GM19193 (cell line): ENCODE results near the gene HYAL1.

Source experiments
- POLR2A ChIP-seq: IDR thresholded peaks from 4 replicates; pipeline ENCODE4 v1.6.1; 2011; ENCODE audit not compliant: insufficient read depth, insufficient read length; ENCODE audit errors: extremely low read depth

The HYAL1 gene

DNA sequence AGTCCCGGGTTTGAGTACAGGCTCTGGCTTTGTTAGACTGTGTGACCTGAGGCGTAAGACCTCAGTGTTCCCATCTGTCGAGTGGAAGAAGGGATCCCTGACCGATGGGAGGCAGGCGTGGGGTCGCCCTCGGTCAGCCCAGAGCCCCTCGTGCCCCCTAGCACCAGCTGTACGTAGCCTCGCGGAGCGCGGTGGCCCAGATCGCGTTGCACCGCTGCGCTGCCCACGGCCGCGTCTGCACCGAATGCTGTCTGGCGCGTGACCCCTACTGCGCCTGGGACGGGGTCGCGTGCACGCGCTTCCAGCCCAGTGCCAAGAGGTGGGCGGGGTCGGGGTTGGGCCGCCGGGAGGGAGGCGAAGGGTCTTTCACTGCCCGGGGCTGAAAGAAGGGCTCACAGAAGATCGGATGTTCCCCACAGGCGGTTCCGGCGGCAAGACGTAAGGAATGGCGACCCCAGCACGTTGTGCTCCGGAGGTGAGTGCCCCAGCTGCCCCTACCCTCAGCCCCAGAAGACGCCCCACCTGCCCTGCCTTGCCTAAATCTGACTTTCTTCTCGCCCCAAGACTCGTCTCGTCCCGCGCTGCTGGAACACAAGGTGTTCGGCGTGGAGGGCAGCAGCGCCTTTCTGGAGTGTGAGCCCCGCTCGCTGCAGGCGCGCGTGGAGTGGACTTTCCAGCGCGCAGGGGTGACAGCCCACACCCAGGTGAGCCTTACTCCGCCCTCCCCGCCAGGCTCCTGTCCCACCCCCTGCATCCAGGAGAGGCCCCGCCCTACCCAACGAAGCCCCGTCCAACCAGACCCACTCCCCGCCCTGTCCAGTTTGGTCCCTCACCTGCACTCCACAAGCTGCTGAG lies 28.0 kb downstream of the HYAL1 start:
- TF ChIP-seq POLR2A: no peak

DNA sequence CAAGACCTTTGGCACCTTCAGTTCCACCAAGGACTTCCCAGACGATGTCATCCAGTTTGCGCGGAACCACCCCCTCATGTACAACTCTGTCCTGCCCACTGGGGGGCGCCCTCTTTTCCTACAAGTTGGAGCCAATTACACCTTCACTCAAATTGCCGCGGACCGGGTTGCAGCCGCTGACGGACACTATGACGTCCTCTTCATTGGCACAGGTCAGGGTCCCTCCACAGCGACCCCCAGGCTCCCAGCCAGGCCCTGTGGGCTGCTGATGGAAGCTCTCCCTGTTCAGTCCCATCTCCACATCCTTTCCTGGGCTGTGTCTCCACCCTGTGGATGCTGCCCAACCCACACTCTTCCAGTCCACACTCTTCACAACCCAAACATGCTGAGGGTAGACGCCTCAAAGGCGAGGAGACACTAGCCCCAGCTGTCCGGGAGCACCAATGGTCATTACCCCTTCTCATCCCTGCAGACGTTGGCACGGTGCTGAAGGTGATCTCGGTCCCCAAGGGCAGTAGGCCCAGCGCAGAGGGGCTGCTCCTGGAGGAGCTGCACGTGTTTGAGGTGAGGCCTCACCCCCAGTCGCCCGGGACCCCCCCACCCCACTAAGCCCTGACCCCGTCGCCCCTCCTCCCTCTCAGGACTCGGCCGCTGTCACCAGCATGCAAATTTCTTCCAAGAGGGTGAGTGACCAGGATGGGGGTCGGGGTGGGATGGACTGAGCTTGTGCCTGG lies 28.8 kb downstream of the HYAL1 start:
- TF ChIP-seq POLR2A: no peak

DNA sequence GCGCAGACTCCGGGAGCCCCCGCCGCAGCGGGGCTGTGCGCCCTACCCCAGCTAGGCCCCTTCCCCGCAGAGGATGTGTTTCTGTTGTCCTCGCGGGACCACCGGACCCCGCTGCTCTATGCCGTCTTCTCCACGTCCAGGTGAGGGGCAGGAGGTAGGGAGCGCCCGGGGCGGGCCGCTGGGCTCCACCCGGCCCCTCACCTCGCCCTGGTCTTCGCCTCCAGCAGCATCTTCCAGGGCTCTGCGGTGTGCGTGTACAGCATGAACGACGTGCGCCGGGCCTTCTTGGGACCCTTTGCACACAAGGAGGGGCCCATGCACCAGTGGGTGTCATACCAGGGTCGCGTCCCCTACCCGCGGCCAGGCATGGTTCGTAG lies 29.7 kb downstream of the HYAL1 start:
- no peak for TF ChIP-seq POLR2A

GRCh38 chr3:50272911-50273688 lies 30.3 kb downstream of the HYAL1 start:
- no peak for TF ChIP-seq POLR2A

GRCh38 chr3:50271314-50271936 lies 31.9 kb downstream of the HYAL1 start:
- no peak for TF ChIP-seq POLR2A

DNA sequence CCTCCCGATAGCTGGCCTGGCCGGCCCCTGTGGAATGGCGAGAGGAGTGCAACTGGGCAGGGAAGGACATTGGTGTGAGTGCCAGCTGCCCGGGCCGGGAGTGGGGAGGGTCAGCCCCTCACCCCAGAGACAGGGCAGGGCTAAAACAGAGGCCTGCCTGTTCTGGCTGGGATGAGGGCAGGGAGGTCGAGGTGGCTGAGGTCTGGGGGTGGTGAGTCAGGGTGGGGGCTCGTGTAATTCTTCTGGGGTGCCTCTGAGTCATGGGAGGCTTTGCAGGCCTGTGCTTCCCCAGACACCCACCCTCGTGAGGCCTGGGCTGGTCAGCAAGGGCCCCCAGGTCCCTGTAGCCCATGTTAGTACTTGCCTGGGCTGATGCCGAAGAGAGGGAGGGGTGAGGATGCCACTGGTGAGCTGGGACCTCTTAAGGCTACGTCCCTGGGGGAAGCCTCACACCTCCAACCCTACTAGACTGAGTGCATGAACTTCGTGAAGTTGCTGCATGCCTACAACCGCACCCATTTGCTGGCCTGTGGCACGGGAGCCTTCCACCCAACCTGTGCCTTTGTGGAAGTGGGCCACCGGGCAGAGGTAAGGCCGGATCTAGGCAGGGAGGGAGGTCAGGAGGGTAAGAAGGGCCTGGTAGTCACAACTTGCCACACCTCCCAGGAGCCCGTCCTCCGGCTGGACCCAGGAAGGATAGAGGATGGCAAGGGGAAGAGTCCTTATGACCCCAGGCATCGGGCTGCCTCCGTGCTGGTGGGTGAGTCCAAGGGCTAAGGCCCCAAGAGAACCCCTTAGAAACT lies 32.8 kb downstream of the HYAL1 start:
- no peak for TF ChIP-seq POLR2A

DNA sequence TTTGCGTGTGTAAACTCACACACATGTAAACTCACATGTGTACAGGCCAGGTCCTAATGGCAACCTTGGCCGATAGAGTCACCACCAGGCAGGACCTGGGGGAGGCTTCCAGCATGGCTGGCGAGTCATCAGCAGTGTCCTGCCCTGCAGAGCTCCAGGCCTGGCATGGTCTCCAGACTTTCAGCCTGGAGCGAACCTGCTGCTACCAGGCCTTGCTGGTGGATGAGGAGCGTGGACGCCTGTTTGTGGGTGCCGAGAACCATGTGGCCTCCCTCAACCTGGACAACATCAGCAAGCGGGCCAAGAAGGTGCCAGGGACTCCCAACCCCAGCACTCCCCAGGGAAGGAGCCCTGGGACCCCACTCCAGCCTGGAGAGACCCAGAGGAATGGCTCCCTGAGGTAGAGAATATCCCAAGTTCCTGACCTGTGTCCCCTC lies 33.4 kb downstream of the HYAL1 start:
- no peak for TF ChIP-seq POLR2A

- TF ChIP-seq POLR2A: no peak
Observed at GRCh38 chr3:50269460-50269859, 33.9 kb downstream of the HYAL1 start.

- no peak for TF ChIP-seq POLR2A
Observed at GRCh38 chr3:50268703-50269451, 34.5 kb downstream of the HYAL1 start, which contains the start of gene SEMA3B. Gene SEMA3B, plus strand, starts transcription at chr3:50269147. Its CDS starts 94 bp downstream, at chr3:50269241.

DNA sequence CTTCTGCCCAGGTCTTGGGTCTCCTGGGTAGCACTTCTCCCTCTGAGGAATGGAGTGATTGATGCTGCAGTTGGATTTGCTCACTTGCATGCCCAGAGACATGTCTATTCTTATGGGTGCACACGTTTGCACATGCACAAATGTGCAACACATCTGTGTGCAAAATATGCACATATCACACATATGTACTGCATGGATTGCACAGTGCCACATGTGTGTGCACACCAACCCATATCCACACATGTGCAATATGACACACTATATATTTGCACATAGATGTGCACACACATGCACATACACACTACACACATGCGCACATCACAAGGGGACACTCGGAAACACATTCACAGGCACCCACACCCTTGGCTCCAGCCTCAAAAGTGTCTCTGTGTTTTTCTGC lies 35.1 kb downstream of the HYAL1 start:
- TF ChIP-seq POLR2A: no peak

DNA sequence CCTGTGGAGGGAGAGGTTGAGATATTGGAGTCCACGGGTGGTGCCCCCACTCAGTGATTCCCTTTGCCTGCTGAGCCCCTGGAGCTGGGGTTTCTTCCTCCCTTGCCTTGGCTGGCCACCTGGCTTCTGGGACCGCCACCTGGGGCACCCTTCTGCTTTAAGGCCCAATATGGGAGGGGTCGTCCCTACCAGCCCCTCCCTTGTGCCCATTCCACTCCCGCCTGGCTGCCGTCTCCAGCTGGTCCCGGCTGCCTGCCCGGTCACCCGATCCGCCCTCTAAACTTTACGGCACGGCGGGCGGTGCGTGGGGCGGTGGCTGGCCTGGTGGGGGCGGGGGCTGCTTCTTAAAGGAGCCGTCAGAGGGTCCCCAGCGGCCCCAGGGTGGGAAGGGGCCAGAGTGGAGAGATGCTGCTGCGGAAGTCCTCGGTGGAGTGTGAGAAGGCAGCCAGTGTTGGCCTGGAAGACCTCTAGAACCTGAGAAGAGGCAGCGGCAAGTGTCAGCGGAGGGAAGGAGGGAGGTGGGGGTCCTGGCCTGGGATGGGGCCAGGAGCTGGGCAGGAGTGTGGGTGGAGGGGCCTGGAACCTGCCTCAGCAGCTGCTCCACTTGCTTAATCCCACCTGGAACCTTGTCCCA lies 36.0 kb downstream of the HYAL1 start:
- no peak for TF ChIP-seq POLR2A

GRCh38 chr3:50266836-50267235 lies 36.5 kb downstream of the HYAL1 start:
- TF ChIP-seq POLR2A: no peak

DNA sequence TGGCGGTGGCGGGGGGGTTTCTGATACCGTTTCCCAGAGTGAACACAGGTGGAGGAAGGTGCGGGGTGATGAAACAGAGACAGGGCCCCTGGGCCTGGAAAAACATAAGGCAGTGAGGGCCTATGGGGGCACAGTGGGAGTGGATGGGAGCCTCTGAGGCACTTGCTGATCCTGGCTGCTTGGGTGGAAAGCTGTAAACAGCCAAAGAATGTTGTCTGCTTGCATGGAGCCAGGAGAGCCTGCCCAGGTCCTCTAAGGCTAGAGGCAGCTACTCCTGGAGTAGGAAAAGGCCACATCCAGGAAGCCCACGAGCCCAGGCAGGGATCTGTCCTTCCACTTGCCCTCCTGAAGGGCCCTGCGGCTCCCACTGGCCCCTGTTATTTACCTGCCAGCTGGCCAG lies 37.4 kb downstream of the HYAL1 start:
- no peak for TF ChIP-seq POLR2A
